Measurements from ENCODE around the gene RGS6.

DNA sequence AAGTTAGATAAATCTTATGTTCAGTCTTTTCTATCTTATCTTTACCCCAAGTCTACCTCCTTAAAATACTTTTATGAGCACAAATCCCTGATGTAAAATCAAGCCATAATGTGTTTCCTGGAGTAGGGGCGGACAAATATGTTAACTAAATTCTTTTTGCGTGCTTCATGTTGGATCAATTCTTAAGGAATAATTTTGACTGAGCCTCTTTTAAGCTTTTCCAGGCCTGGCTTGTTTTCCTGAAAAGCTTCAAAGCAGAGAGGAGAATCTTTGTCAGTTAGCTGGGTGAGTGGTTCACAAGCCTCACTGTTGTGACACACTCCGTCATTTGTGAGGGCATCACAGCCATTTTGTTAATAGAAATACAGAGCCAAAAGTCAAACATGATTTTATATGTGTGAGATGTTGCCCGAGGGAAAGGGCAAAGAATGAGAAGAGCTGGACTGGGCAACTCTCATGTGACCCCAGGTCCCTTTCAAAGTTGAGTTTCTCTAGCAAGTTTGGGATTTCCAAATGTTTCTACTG lies 468.9 kb downstream of the RGS6 start:
- TF ChIP-seq GABPA (IDR thresholded peaks at IDR 0.05 in 1 of 2, conservative IDR thresholded peaks at IDR 0.05 in 1 of 2) (no peak), TAF1 (conservative IDR thresholded peaks at IDR 0.05) (no peak), EGR1 (IDR thresholded peaks at IDR 0.05; ENCODE audit: low read depth in 2 of 2) (no peak), JUND (IDR thresholded peaks at IDR 0.05) (no peak), SP1 (IDR thresholded peaks at IDR 0.05) (no peak), HNF4G (IDR thresholded peaks at IDR 0.05) (no peak), RAD21 (IDR thresholded peaks at IDR 0.05) (no peak), YY1 (IDR thresholded peaks at IDR 0.05) (no peak)
- TF ChIP-seq, protein P1, sequence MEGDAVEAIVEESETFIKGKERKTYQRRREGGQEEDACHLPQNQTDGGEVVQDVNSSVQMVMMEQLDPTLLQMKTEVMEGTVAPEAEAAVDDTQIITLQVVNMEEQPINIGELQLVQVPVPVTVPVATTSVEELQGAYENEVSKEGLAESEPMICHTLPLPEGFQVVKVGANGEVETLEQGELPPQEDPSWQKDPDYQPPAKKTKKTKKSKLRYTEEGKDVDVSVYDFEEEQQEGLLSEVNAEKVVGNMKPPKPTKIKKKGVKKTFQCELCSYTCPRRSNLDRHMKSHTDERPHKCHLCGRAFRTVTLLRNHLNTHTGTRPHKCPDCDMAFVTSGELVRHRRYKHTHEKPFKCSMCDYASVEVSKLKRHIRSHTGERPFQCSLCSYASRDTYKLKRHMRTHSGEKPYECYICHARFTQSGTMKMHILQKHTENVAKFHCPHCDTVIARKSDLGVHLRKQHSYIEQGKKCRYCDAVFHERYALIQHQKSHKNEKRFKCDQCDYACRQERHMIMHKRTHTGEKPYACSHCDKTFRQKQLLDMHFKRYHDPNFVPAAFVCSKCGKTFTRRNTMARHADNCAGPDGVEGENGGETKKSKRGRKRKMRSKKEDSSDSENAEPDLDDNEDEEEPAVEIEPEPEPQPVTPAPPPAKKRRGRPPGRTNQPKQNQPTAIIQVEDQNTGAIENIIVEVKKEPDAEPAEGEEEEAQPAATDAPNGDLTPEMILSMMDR (IDR thresholded peaks at IDR 0.05; ENCODE audit: low read depth, low read length, missing input control): no peak
- TF ChIP-seq, protein P2, sequence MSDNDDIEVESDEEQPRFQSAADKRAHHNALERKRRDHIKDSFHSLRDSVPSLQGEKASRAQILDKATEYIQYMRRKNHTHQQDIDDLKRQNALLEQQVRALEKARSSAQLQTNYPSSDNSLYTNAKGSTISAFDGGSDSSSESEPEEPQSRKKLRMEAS (IDR thresholded peaks at IDR 0.05): no peak
- TF ChIP-seq, protein P3, sequence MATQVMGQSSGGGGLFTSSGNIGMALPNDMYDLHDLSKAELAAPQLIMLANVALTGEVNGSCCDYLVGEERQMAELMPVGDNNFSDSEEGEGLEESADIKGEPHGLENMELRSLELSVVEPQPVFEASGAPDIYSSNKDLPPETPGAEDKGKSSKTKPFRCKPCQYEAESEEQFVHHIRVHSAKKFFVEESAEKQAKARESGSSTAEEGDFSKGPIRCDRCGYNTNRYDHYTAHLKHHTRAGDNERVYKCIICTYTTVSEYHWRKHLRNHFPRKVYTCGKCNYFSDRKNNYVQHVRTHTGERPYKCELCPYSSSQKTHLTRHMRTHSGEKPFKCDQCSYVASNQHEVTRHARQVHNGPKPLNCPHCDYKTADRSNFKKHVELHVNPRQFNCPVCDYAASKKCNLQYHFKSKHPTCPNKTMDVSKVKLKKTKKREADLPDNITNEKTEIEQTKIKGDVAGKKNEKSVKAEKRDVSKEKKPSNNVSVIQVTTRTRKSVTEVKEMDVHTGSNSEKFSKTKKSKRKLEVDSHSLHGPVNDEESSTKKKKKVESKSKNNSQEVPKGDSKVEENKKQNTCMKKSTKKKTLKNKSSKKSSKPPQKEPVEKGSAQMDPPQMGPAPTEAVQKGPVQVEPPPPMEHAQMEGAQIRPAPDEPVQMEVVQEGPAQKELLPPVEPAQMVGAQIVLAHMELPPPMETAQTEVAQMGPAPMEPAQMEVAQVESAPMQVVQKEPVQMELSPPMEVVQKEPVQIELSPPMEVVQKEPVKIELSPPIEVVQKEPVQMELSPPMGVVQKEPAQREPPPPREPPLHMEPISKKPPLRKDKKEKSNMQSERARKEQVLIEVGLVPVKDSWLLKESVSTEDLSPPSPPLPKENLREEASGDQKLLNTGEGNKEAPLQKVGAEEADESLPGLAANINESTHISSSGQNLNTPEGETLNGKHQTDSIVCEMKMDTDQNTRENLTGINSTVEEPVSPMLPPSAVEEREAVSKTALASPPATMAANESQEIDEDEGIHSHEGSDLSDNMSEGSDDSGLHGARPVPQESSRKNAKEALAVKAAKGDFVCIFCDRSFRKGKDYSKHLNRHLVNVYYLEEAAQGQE (IDR thresholded peaks at IDR 0.05): no peak
- TF ChIP-seq, protein P4, sequence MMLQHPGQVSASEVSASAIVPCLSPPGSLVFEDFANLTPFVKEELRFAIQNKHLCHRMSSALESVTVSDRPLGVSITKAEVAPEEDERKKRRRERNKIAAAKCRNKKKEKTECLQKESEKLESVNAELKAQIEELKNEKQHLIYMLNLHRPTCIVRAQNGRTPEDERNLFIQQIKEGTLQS (IDR thresholded peaks at IDR 0.05): no peak
